Caco-2 (cell line): ENCODE results near the gene KIAA0319L. TPM values are rescaled to one million over a fixed set of nuclear protein-coding genes. Genes with fewer than 3 reads are reported as not detected.

ENCODE experiments used
- BruUV-seq: library from RNA; stranded (reverse); fragments of 400-500 nt; replicated peaks from 2 replicates; lab custom pipeline; 2021; lab: Mats Ljungman, UMichigan
- CTCF ChIA-PET: fragments of 300-600 bp; sonication (Branson Sonifier 250); formaldehyde crosslinking; loops from one replicate; lab custom pipeline; 2022; ENCODE audit warnings: antibody characterized with exemption; lab: Charles Lee
- POLR2A ChIA-PET: fragments of 300-600 bp; sonication (Branson Sonifier 250); formaldehyde crosslinking; loops from one replicate; lab custom pipeline; 2022; ENCODE audit warnings: antibody characterized with exemption; lab: Charles Lee
- DNase-seq, 2 experiments: peaks; one replicate each; pipeline versions ENCODE4 v3.0.0 to v3.0.0-alpha.2; 2020 to 2022
- H3K27me3 ChIP-seq: replicated peaks from 2 replicates; pipeline ENCODE4 v1.6.0; 2011; ENCODE audit warnings: low read length; ENCODE audit not compliant: control insufficient read depth, insufficient read depth
- H3K36me3 ChIP-seq: 2 replicates; pipeline ENCODE4 v1.5.1; 2011; ENCODE audit warnings: low read length; ENCODE audit not compliant: control insufficient read depth, insufficient read depth
- H3K4me1 ChIP-seq: fragments of 250-450 bp; sonication (Bioruptor Pico); 2 replicates; pipeline ENCODE4 v1.5.1; 2020; ENCODE audit warnings: mild to moderate bottlenecking
- H3K4me3 ChIP-seq: 2 replicates; pipeline ENCODE4 v1.5.1; 2011; ENCODE audit warnings: low read depth, mild to moderate bottlenecking, control low read depth, low read length
- H3K9me3 ChIP-seq: fragments of 250-450 bp; sonication (Bioruptor Pico); 2 replicates; pipeline ENCODE4 v1.5.1; 2020; ENCODE audit warnings: mild to moderate bottlenecking, moderate library complexity
- H3K27ac Mint-ChIP-seq: one replicate; pipeline ENCODE4 v1.8.0; 2022; ENCODE audit warnings: mixed read lengths; ENCODE audit not compliant: unreplicated experiment
- H3K27me3 Mint-ChIP-seq: one replicate; pipeline ENCODE4 v1.8.0; 2022; ENCODE audit warnings: mixed read lengths; ENCODE audit not compliant: insufficient read depth, unreplicated experiment
- H3K36me3 Mint-ChIP-seq: one replicate; pipeline ENCODE4 v1.8.0; 2022; ENCODE audit warnings: mild to moderate bottlenecking, mixed read lengths; ENCODE audit not compliant: insufficient read depth, unreplicated experiment
- H3K4me1 Mint-ChIP-seq: one replicate; pipeline ENCODE4 v1.8.0; 2022; ENCODE audit warnings: low read depth, mixed read lengths; ENCODE audit not compliant: unreplicated experiment
- H3K4me3 Mint-ChIP-seq: one replicate; pipeline ENCODE4 v1.8.0; 2022; ENCODE audit warnings: mild to moderate bottlenecking, moderate library complexity, mixed read lengths; ENCODE audit not compliant: unreplicated experiment
- H3K9me3 Mint-ChIP-seq: one replicate; pipeline ENCODE4 v1.8.0; 2022; ENCODE audit warnings: mixed read lengths; ENCODE audit not compliant: unreplicated experiment
- CTCF ChIP-seq, 2 experiments: fragments of 200-600 bp in 1 of 2; IDR thresholded peaks; 1 replicate in 1 of 2; 2 replicates in 1 of 2; pipeline versions ENCODE4 v1.5.1 to v1.8.0; 2011 to 2022; ENCODE audit warnings: antibody characterized with exemption in 1 of 2, control low read depth in 1 of 2, inconsistent platforms in 1 of 2, low read depth in 1 of 2, low read length in 1 of 2, mild to moderate bottlenecking in 1 of 2, moderate library complexity in 1 of 2; ENCODE audit not compliant: insufficient read depth in 1 of 2, severe bottlenecking in 1 of 2, unreplicated experiment in 1 of 2
- intact Hi-C: fragments of 100-400 bp; cut with micrococcal nuclease; formaldehyde crosslinking; loops from one replicate; pipeline ENCODE4 v1.10.0; 2022; ENCODE audit not compliant: unreplicated experiment
- total RNA-seq: library from RNA; stranded (reverse); gene quantifications from 2 replicates; pipeline ENCODE4 v1.2.3, GENCODE V29; 2022

KIAA0319L gene
- total RNA-seq, 1 experiment from 2014 or later = 39.9 TPM

- intact Hi-C loops = no loop called here
- no TSS peak for BruUV-seq
- Histone ChIP-seq H3K4me1 (no peaks in the 10 kb centered on the region), H3K27me3 (no peaks in the 10 kb centered on the region), H3K9me3 (no peaks in the 10 kb centered on the region), H3K4me3 (no peak overlapping the region), H3K36me3 (no peaks in the 10 kb centered on the region)
- no peaks in the 10 kb centered on the region for H3K4me1 Mint-ChIP-seq
- peaks cover 33% of the 10 kb centered on the region for H3K36me3 Mint-ChIP-seq
- CTCF ChIA-PET = no interaction called here
- POLR2A ChIA-PET = no interaction called here
- no peak for TF ChIP-seq CTCF (IDR thresholded peaks at IDR 0.05; ENCODE audit: insufficient read depth in 1 of 2, low read depth in 1 of 2, low read length in 1 of 2, severe bottlenecking in 1 of 2, unreplicated experiment in 1 of 2)
- no peaks in the 10 kb centered on the region for H3K27me3 Mint-ChIP-seq
- H3K4me3 Mint-ChIP-seq = no peak overlapping the region
- no peak for DNase-seq
- no peak overlapping the region for H3K27ac Mint-ChIP-seq
- H3K9me3 Mint-ChIP-seq = no peaks in the 10 kb centered on the region
These were observed 156.2 kb downstream of the KIAA0319L start for GRCh38 chr1:35401049-35401448.

- H3K9me3 Mint-ChIP-seq = no peaks in the 10 kb centered on the region
- DNase-seq = no peak
- ChIA-PET POLR2A (no interaction called here), CTCF (no interaction called here)
- H3K36me3 ChIP-seq = no peaks in the 10 kb centered on the region
- BruUV-seq = no TSS peak
- no peak overlapping the region for H3K4me3 ChIP-seq
- no peak for TF ChIP-seq CTCF (IDR thresholded peaks at IDR 0.05; ENCODE audit: insufficient read depth in 1 of 2, low read depth in 1 of 2, low read length in 1 of 2, severe bottlenecking in 1 of 2, unreplicated experiment in 1 of 2)
- no peaks in the 10 kb centered on the region for H3K27me3 Mint-ChIP-seq
- H3K9me3 ChIP-seq = no peaks in the 10 kb centered on the region
- H3K4me1 ChIP-seq = no peaks in the 10 kb centered on the region
- no peak overlapping the region for H3K27ac Mint-ChIP-seq
- intact Hi-C loops = no loop called here
- H3K4me1 Mint-ChIP-seq = no peaks in the 10 kb centered on the region
- H3K36me3 Mint-ChIP-seq = peaks cover 26% of the 10 kb centered on the region
- H3K4me3 Mint-ChIP-seq = no peak overlapping the region
- H3K27me3 ChIP-seq = no peaks in the 10 kb centered on the region
These were observed 158.5 kb downstream of the KIAA0319L start for GRCh38 chr1:35398739-35399138.

- Histone ChIP-seq H3K4me3 (no peak overlapping the region), H3K27me3 (no peaks in the 10 kb centered on the region), H3K9me3 (no peaks in the 10 kb centered on the region), H3K4me1 (no peaks in the 10 kb centered on the region), H3K36me3 (no peaks in the 10 kb centered on the region)
- H3K27me3 Mint-ChIP-seq = no peaks in the 10 kb centered on the region
- POLR2A ChIA-PET = no interaction called here
- BruUV-seq = no TSS peak
- CTCF ChIA-PET = no interaction called here
- H3K9me3 Mint-ChIP-seq = no peaks in the 10 kb centered on the region
- intact Hi-C loops = no loop called here
- H3K4me1 Mint-ChIP-seq = no peaks in the 10 kb centered on the region
- peaks cover 24% of the 10 kb centered on the region for H3K36me3 Mint-ChIP-seq
- no peak for DNase-seq
- no peak overlapping the region for H3K4me3 Mint-ChIP-seq
- H3K27ac Mint-ChIP-seq = no peak overlapping the region
- TF ChIP-seq CTCF (IDR thresholded peaks at IDR 0.05; ENCODE audit: insufficient read depth in 1 of 2, low read depth in 1 of 2, low read length in 1 of 2, severe bottlenecking in 1 of 2, unreplicated experiment in 1 of 2) = no peak
These were observed 162.8 kb downstream of the KIAA0319L start for GRCh38 chr1:35394386-35394785.
